Neural progenitor cell (in vitro differentiated cells): ENCODE results near the gene UPK2.

Source experiments
- CTCF ChIP-seq: fragments of 200-600 bp; sonication (generic); IDR thresholded peaks from 2 replicates; pipeline ENCODE4 v1.5.1; 2017; ENCODE audit warnings: antibody characterized with exemption, mild to moderate bottlenecking
- EZH2 ChIP-seq: fragments of 200-600 bp; sonication (generic); IDR thresholded peaks from 2 replicates; pipeline ENCODE4 v1.6.1; 2017; ENCODE audit warnings: antibody characterized with exemption, mild to moderate bottlenecking, moderate library complexity

- no peak for TF ChIP-seq CTCF
- TF ChIP-seq EZH2: no peak
Measured at GRCh38 chr11:118939953-118940598, 16.0 kb upstream of the UPK2 start.
